H1 (cell line): ENCODE results near the gene CBFB. TPM values are rescaled to one million over a fixed set of nuclear protein-coding genes. Genes with fewer than 3 reads are reported as not detected.

Experiments
- CTCF ChIA-PET: fragments of 300-600 bp; sonication (Branson Sonifier 250); formaldehyde crosslinking; loops from one replicate; lab custom pipeline; 2021; ENCODE audit not compliant: partially characterized antibody; lab: Charles Lee
- POLR2A ChIA-PET: fragments of 300-600 bp; sonication (Branson Sonifier 250); formaldehyde crosslinking; loops from one replicate; lab custom pipeline; 2021; ENCODE audit warnings: inconsistent platforms; ENCODE audit not compliant: partially characterized antibody; lab: Charles Lee
- DNase-seq, 2 experiments: peaks; one replicate each; pipeline versions ENCODE4 v3.0.0 to v3.0.0-alpha.2; 2010 to 2022; ENCODE audit warnings: low spot score in 2 of 2, low read depth in 1 of 2, mixed read lengths in 1 of 2
- FAIRE-seq: peaks from 2 replicates; lab custom pipeline; 2011; peaks lifted over from hg19 to GRCh38; lab: Jason Lieb, UNC
- H2AFZ ChIP-seq: 2 replicates; pipeline ENCODE4 v1.8.1; 2012; ENCODE audit warnings: low read length, inconsistent platforms
- H2AK5ac ChIP-seq: 2 replicates; pipeline ENCODE4 v1.6.1; 2013; ENCODE audit warnings: low read depth, low read length
- H2BK120ac ChIP-seq: replicated peaks from 2 replicates; pipeline ENCODE3; 2013; ENCODE audit warnings: low read depth, low read length, inconsistent platforms
- H2BK12ac ChIP-seq: 2 replicates; pipeline ENCODE4 v1.6.1; 2013; ENCODE audit warnings: low read depth, low read length
- H2BK15ac ChIP-seq: 2 replicates; pipeline ENCODE4 v1.6.1; 2013; ENCODE audit warnings: low read length
- H2BK20ac ChIP-seq: 2 replicates; pipeline ENCODE4 v1.6.1; 2013; ENCODE audit warnings: low read length
- H2BK5ac ChIP-seq: 2 replicates; pipeline ENCODE4 v1.6.1; 2013; ENCODE audit warnings: low read depth, low read length
- H3K14ac ChIP-seq: 2 replicates; pipeline ENCODE4 v1.6.1; 2013; ENCODE audit warnings: inconsistent platforms; ENCODE audit not compliant: insufficient read length
- H3K18ac ChIP-seq: 2 replicates; pipeline ENCODE4 v1.6.1; 2013; ENCODE audit warnings: low read length; ENCODE audit errors: extremely low read depth
- H3K23ac ChIP-seq: 2 replicates; pipeline ENCODE4 v1.6.1; 2013; ENCODE audit warnings: inconsistent platforms; ENCODE audit not compliant: insufficient read length
- H3K23me2 ChIP-seq: 2 replicates; pipeline ENCODE4 v1.6.1; 2013; ENCODE audit warnings: low read depth, low read length
- H3K27ac ChIP-seq: 2 replicates; pipeline ENCODE4 v1.6.1; 2011; ENCODE audit warnings: low read depth, low read length, inconsistent platforms
- H3K27me3 ChIP-seq, 4 experiments: replicated peaks in 1 of 4; 1 replicate in 1 of 4; 2 replicates in 3 of 4; pipeline versions ENCODE4 v1.6.1 to v1.8.1; 2011 to 2013; ENCODE audit warnings: low read length in 3 of 4, mild to moderate bottlenecking in 3 of 4, inconsistent platforms in 2 of 4, mixed read lengths in 2 of 4, moderate library complexity in 1 of 4; ENCODE audit not compliant: control insufficient read depth in 3 of 4, insufficient read depth in 3 of 4; ENCODE audit errors: extremely low read depth in 1 of 4
- H3K36me3 ChIP-seq, 4 experiments: 2 replicates each; pipeline versions ENCODE4 v1.6.1 to v1.8.1; 2011 to 2013; ENCODE audit warnings: mild to moderate bottlenecking in 4 of 4, low read length in 3 of 4, moderate library complexity in 2 of 4, control low read depth in 1 of 4, inconsistent platforms in 1 of 4; ENCODE audit not compliant: insufficient read depth in 4 of 4, control insufficient read depth in 2 of 4
- H3K4ac ChIP-seq: replicated peaks from 2 replicates; pipeline ENCODE3; 2013; ENCODE audit warnings: low read length, low read depth, mixed read lengths, inconsistent platforms; ENCODE audit not compliant: insufficient read length
- H3K4me1 ChIP-seq, 4 experiments: replicated peaks in 1 of 4; 1 replicate in 1 of 4; 2 replicates in 3 of 4; pipeline versions ENCODE4 v1.6.1 to v1.8.1; 2011 to 2013; ENCODE audit warnings: low read length in 3 of 4, inconsistent platforms in 2 of 4, mixed read lengths in 1 of 4; ENCODE audit not compliant: insufficient read depth in 4 of 4, control insufficient read depth in 3 of 4
- H3K4me2 ChIP-seq, 2 experiments: 2 replicates each; pipeline versions ENCODE4 v1.6.1 to v1.8.1; 2011 to 2013; ENCODE audit warnings: low read depth in 2 of 2, low read length in 2 of 2, control low read depth in 1 of 2, inconsistent platforms in 1 of 2, mild to moderate bottlenecking in 1 of 2; ENCODE audit not compliant: insufficient read depth in 1 of 2
- H3K4me3 ChIP-seq, 4 experiments: fragments of 200-600, 300-600 bp in 1 of 4; sonication (generic), shearing (Covaris generic), sonication (Bioruptor Twin) in 1 of 4; 2 replicates each; pipeline versions ENCODE4 v1.5.1 to v1.8.1; 2011 to 2016; ENCODE audit warnings: low read length in 4 of 4, low read depth in 3 of 4, control low read depth in 2 of 4, inconsistent platforms in 2 of 4, mild to moderate bottlenecking in 2 of 4, mixed read lengths in 1 of 4, moderate library complexity in 1 of 4; ENCODE audit not compliant: insufficient read depth in 2 of 4; ENCODE audit errors: extremely low read depth in 1 of 4
- H3K56ac ChIP-seq: replicated peaks from 2 replicates; pipeline ENCODE3; 2013; ENCODE audit warnings: low read depth, mild to moderate bottlenecking, mixed read lengths, low read length, inconsistent platforms; ENCODE audit not compliant: insufficient read length
- H3K79me1 ChIP-seq: 2 replicates; pipeline ENCODE4 v1.6.1; 2013; ENCODE audit warnings: low read depth, low read length, control low read depth
- H3K79me2 ChIP-seq, 2 experiments: 2 replicates each; pipeline versions ENCODE4 v1.6.1 to v1.8.1; 2012 to 2013; ENCODE audit warnings: low read length in 2 of 2, mild to moderate bottlenecking in 2 of 2, inconsistent platforms in 1 of 2; ENCODE audit not compliant: insufficient read depth in 2 of 2, control insufficient read depth in 1 of 2
- H3K9ac ChIP-seq, 4 experiments: replicated peaks in 1 of 4; 1 replicate in 1 of 4; 2 replicates in 3 of 4; pipeline versions ENCODE4 v1.6.1 to v1.8.1; 2011 to 2013; ENCODE audit warnings: low read depth in 3 of 4, low read length in 3 of 4, control low read depth in 2 of 4, mild to moderate bottlenecking in 2 of 4, moderate library complexity in 2 of 4, inconsistent platforms in 1 of 4; ENCODE audit errors: extremely low read depth in 1 of 4
- H3K9me3 ChIP-seq, 2 experiments: 2 replicates each; pipeline versions ENCODE4 v1.6.1 to v1.8.1; 2012 to 2013; ENCODE audit warnings: mild to moderate bottlenecking in 2 of 2, moderate library complexity in 2 of 2, control low read depth in 1 of 2, inconsistent platforms in 1 of 2, low read depth in 1 of 2, low read length in 1 of 2, mixed read lengths in 1 of 2; ENCODE audit not compliant: insufficient read depth in 2 of 2
- H4K20me1 ChIP-seq, 2 experiments: replicated peaks in 1 of 2; 2 replicates each; pipeline versions ENCODE3 to v1.8.1; 2011 to 2013; ENCODE audit warnings: inconsistent platforms in 2 of 2, low read length in 2 of 2, mild to moderate bottlenecking in 1 of 2; ENCODE audit not compliant: insufficient read depth in 2 of 2, control insufficient read depth in 1 of 2
- H4K5ac ChIP-seq: 2 replicates; pipeline ENCODE4 v1.6.1; 2013; ENCODE audit warnings: low read length, low read depth, mixed read lengths, inconsistent platforms; ENCODE audit not compliant: insufficient read length
- H4K8ac ChIP-seq: 2 replicates; pipeline ENCODE4 v1.8.0; 2013; ENCODE audit warnings: mild to moderate bottlenecking, moderate library complexity, low read length, inconsistent platforms; ENCODE audit not compliant: insufficient read depth; ENCODE audit errors: extremely low read depth
- H4K91ac ChIP-seq: replicated peaks from 2 replicates; pipeline ENCODE3; 2013; ENCODE audit warnings: low read length, mixed read lengths, inconsistent platforms; ENCODE audit not compliant: insufficient read length
- BACH1 ChIP-seq: IDR thresholded peaks from 2 replicates; pipeline ENCODE4 v1.6.1; 2012; ENCODE audit warnings: low read length, improper control_type of control experiment
- CHD2 ChIP-seq: IDR thresholded peaks from 2 replicates; pipeline ENCODE4 v1.6.1; 2012; ENCODE audit warnings: low read length, improper control_type of control experiment
- CREB1 ChIP-seq: IDR thresholded peaks from 2 replicates; pipeline ENCODE4 v1.6.1; 2012; ENCODE audit warnings: inconsistent platforms
- JUND ChIP-seq: IDR thresholded peaks from 2 replicates; pipeline ENCODE4 v1.6.1; 2011; ENCODE audit warnings: mild to moderate bottlenecking, improper control_type of control experiment, low read length
- MAX ChIP-seq: IDR thresholded peaks from 2 replicates; pipeline ENCODE4 v1.6.1; 2012; ENCODE audit warnings: inconsistent platforms
- POLR2A ChIP-seq, 2 experiments: IDR thresholded peaks; 1 replicate in 1 of 2; 2 replicates in 1 of 2; pipeline ENCODE4 v1.6.1; 2011; ENCODE audit warnings: low read depth in 2 of 2, low read length in 2 of 2, mild to moderate bottlenecking in 2 of 2; ENCODE audit errors: control extremely low read depth in 1 of 2
- POLR2AphosphoS5 ChIP-seq: IDR thresholded peaks from 2 replicates; pipeline ENCODE4 v1.6.1; 2011; ENCODE audit warnings: low read depth, low read length
- RAD21 ChIP-seq, 2 experiments: IDR thresholded peaks in 1 of 2; conservative IDR thresholded peaks in 1 of 2; 2 replicates each; pipeline ENCODE4 v1.6.1; 2011; ENCODE audit warnings: low read depth in 2 of 2, low read length in 2 of 2, improper control_type of control experiment in 1 of 2, inconsistent platforms in 1 of 2, mild to moderate bottlenecking in 1 of 2, moderate library complexity in 1 of 2
- SAP30 ChIP-seq: fragments of 300-600 bp; sonication (generic); IDR thresholded peaks from 2 replicates; pipeline ENCODE4 v1.7.1; 2012; ENCODE audit warnings: low read length, moderate library complexity, mild to moderate bottlenecking, inconsistent platforms; ENCODE audit not compliant: insufficient read depth, insufficient replicate concordance
- TEAD4 ChIP-seq: IDR thresholded peaks from 2 replicates; pipeline ENCODE4 v1.6.1; 2012; ENCODE audit warnings: low read depth, low read length, inconsistent platforms, mixed read lengths
- YY1 ChIP-seq: IDR thresholded peaks from 2 replicates; pipeline ENCODE4 v1.6.1; 2011; ENCODE audit warnings: low read depth, mild to moderate bottlenecking, low read length
- WGBS, 2 experiments: shearing (Covaris generic) in 1 of 2; methylation state at CpG; one replicate each; pipeline versions ENCODE4 v1.1.6 to v1.1.7; 2013 to 2015; ENCODE audit warnings: low lambda C conversion rate in 2 of 2, mixed read lengths in 2 of 2, inconsistent platforms in 1 of 2, low coverage in 1 of 2, missing lambda C conversion rate in 1 of 2; ENCODE audit not compliant: insufficient replicate concordance in 2 of 2, insufficient coverage in 1 of 2, insufficient read length in 1 of 2; ENCODE audit errors: extremely low coverage in 1 of 2, missing lambda C conversion rate in 1 of 2; 5-methylcytosine and 5-hydroxymethylcytosine counted together
- polyA plus RNA-seq, 7 experiments: library from polyadenylated mRNA; depleted of rRNA in 3 of 7; stranded (reverse) in 5 of 7; unstranded in 2 of 7; fragments of >200 nt in 5 of 7; fragments of 200-250 nt in 2 of 7; gene quantifications; 1 replicate in 5 of 7; 2 replicates in 1 of 7; 4 replicates in 1 of 7; pipeline versions ENCODE4 v1.2.1 to v1.2.3, GENCODE V29; 2011 to 2013; ENCODE audit warnings: missing spikeins in 2 of 7, mixed read lengths in 2 of 7
- total RNA-seq: library from RNA; stranded (reverse); fragmentation: NEBNext Ultra II Directional; extraction: Animal tissue kit (Norgen Biotek cat#: 25700); gene quantifications from 2 replicates; pipeline ENCODE4 v1.2.1, GENCODE V29; 2021

CBFB gene
- total and polyA plus RNA-seq, 2 of the 8 experiments (the other 6 are each of a cell fraction or from before 2014, with no cell fraction given), result 11.5 to 31.6 TPM

DNA sequence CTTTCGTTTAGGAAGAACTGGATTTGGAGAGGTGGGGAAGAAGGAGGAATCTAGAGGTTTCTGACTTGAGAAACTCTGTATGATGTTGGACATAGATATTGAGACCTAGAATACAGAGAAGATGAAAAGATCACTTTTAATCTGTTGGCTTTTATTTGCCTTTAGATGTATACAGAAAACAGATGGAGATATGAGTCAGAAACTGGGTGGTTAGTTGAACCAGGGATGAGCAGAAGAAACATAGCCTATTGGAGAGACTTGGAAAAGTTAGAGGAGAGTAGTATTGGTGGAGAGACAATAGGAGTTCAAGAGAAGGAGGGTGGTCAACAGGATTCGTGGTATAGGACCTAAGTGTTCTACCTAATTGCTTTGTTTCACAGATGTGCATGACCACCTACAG is 85.8 kb downstream of the CBFB start:
- Histone ChIP-seq H2BK120ac (no peak overlapping the region), H3K9ac (no peak overlapping the region), H3K27me3 (no peaks in the 10 kb centered on the region), H3K4me1 (0 out of 7 replicates have a peak, but pooled peaks cover 0 to 2% (median 0%) of the 10 kb centered on the region in 4 experiments), H4K91ac (no peak overlapping the region), H2BK12ac (no peak overlapping the region), H3K9me3 (no peaks in the 10 kb centered on the region), H2AFZ (no peak overlapping the region), H3K79me1 (peaks cover 11% of the 10 kb centered on the region; the same call in 1 of the 2 replicates), H3K23me2 (peaks cover 5% of the 10 kb centered on the region), H3K36me3 (no peaks in the 10 kb centered on the region), H3K4me2 (no peak overlapping the region), H3K27ac (no peak overlapping the region), H2BK20ac (no peak overlapping the region), H4K20me1 (peaks cover 3 to 6% of the 10 kb centered on the region in 2 experiments), H4K8ac (no peak overlapping the region), H3K79me2 (peaks cover 7 to 61% of the 10 kb centered on the region in 2 experiments; a peak in 3 of 4 replicates), H3K23ac (no peak overlapping the region), H3K14ac (no peak overlapping the region), H3K4me3 (no peak overlapping the region), H3K18ac (no peak overlapping the region), H2BK15ac (no peak overlapping the region), H3K4ac (no peak overlapping the region), H2AK5ac (no peak overlapping the region), H4K5ac (no peak overlapping the region), H3K56ac (no peak overlapping the region), H2BK5ac (no peak overlapping the region)
- FAIRE-seq (no peak), DNase-seq (no peak)
- WGBS, 2 experiments, result 93 to 100% methylated on average over 1 to 2 of the region's 2 CpGs
- POLR2A ChIA-PET, result interaction anchor here (1.2 kb wide), 1 partner anchor 108 kb away, joined by 3 read pairs; no protein-coding TSS in a partner anchor
- TF ChIP-seq POLR2AphosphoS5 (no peak), POLR2A (IDR thresholded peaks at IDR 0.05; ENCODE audit: control extremely low read depth in 1 of 2, low read depth in 2 of 2, low read length in 2 of 2) (no peak), BACH1 (no peak), JUND (no peak), RAD21 (IDR thresholded peaks at IDR 0.05 in 1 of 2, conservative IDR thresholded peaks at IDR 0.05 in 1 of 2; ENCODE audit: low read depth in 2 of 2, low read length in 2 of 2) (no peak), SAP30 (no peak), YY1 (no peak), TEAD4 (no peak), CREB1 (no peak), CHD2 (no peak), MAX (no peak)
- CTCF ChIA-PET, result interaction anchor here (0.6 to 3.6 kb wide), 13 partner anchors 8 to 205 kb away, joined by 3 to 22 read pairs (median 3); partner anchors contain the start of gene B3GNT9
